GM12864 (cell line): Measurements from ENCODE around the gene WNT5B.

ENCODE experiments used
- DNase-seq: peaks from one replicate; pipeline ENCODE4 v3.0.0-alpha.2; 2011; ENCODE audit warnings: low read depth
- H3K4me3 ChIP-seq: 2 replicates; pipeline ENCODE4 v1.5.1; 2011; ENCODE audit warnings: mild to moderate bottlenecking, low read depth, low read length, control low read depth
- TF ChIP-seq, protein P1 (sequence below): IDR thresholded peaks from 2 replicates; pipeline ENCODE4 v1.5.1; 2011; ENCODE audit warnings: low read depth, mild to moderate bottlenecking, moderate library complexity, low read length, control low read depth, inconsistent platforms; ENCODE audit errors: missing control alignments

WNT5B gene

GRCh38 chr12:1618489-1618888, 10.5 kb upstream of the WNT5B start:
- TF ChIP-seq, protein P1, sequence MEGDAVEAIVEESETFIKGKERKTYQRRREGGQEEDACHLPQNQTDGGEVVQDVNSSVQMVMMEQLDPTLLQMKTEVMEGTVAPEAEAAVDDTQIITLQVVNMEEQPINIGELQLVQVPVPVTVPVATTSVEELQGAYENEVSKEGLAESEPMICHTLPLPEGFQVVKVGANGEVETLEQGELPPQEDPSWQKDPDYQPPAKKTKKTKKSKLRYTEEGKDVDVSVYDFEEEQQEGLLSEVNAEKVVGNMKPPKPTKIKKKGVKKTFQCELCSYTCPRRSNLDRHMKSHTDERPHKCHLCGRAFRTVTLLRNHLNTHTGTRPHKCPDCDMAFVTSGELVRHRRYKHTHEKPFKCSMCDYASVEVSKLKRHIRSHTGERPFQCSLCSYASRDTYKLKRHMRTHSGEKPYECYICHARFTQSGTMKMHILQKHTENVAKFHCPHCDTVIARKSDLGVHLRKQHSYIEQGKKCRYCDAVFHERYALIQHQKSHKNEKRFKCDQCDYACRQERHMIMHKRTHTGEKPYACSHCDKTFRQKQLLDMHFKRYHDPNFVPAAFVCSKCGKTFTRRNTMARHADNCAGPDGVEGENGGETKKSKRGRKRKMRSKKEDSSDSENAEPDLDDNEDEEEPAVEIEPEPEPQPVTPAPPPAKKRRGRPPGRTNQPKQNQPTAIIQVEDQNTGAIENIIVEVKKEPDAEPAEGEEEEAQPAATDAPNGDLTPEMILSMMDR, result no peak
- no peak for DNase-seq
- no peak overlapping the region for H3K4me3 ChIP-seq

DNA sequence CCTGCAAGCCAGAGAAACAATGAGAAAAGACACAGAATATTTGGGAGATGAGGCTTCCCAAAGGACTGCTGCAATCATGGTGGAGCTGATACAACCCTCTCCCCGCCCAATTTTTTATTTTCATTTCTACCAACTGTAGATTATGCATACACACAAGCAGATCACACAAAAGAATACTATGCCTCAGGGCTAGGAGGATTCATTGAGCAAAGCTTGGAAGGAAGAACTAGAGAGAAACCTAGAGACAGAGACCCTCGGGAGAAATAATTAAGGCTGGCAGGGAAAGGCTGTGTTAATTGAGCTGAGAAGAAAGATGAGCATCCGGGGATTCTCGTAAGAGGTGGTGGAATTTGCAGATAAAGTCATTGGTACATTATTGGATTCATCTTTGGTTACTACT, 9.9 kb upstream of the WNT5B start:
- no peak overlapping the region for H3K4me3 ChIP-seq
- DNase-seq, result no peak
- TF ChIP-seq, protein P1, result no peak

GRCh38 chr12:1619587-1619986, 9.4 kb upstream of the WNT5B start:
- DNase-seq, result peak; percentile 49
- no peak overlapping the region for H3K4me3 ChIP-seq
- TF ChIP-seq, protein P1, result no peak

- TF ChIP-seq, protein P1, result no peak
- H3K4me3 ChIP-seq, result no peak overlapping the region
- no peak for DNase-seq
Measured at GRCh38 chr12:1620092-1620491, 8.9 kb upstream of the WNT5B start.

- no peak overlapping the region for H3K4me3 ChIP-seq
- DNase-seq, result no peak
- TF ChIP-seq, protein P1, result no peak
Measured at GRCh38 chr12:1622406-1622805, 6.6 kb upstream of the WNT5B start.

DNA sequence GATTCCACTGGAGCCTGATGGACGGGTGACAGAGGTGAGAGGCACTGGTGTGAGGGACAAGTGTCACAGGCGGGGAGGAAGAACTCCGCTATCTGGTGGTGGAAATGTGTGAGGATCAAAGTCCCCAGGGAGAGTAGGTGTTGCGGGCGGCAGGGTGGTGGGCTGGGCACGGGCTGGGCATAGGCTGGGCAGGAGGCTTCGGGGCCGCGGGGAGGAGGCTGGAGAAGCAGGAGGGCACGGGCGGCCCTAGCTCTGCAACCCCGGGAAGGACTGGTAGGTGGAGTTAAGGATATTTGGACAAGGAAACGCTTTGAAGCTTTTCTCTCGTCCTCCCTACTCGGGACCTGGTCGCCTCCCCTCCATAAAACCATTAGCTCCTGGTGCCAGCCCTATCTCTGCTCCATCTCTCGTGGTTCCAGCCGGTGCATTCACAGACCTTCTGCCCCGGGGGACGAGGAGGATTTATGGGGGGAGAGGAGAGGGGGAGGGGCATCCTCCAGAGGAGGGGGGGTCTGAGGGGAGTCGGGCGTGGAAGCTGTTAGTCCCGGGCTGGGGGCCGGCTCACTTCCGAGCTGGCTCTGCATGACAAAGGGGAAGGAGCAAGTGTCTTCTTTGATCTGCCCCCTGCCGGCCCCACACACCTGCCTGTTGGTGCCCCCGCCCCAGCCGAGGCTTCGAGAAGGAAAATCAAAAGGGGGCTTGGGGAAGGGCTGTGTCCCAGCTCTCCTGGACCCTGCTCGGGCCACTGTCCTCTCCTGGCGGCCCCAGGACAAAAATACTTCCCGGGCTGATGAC, 504 bp downstream of the WNT5B start:
- no peak for DNase-seq
- H3K4me3 ChIP-seq, result peak overlapping the region; percentile 19; the same call in 1 of the 2 replicates
- TF ChIP-seq, protein P1, result peak; percentile 18
